22Rv1 (cell line): ENCODE data around the gene MEIKIN.

Source experiments
- CTCF ChIP-seq: fragments of 450-650 bp; IDR thresholded peaks from 2 replicates; pipeline ENCODE4 v1.5.1; 2017; ENCODE audit warnings: mild to moderate bottlenecking
- ZFX ChIP-seq: fragments of 450-650 bp; IDR thresholded peaks from 2 replicates; pipeline ENCODE4 v1.6.1; 2017; ENCODE audit warnings: antibody characterized with exemption, borderline replicate concordance

DNA sequence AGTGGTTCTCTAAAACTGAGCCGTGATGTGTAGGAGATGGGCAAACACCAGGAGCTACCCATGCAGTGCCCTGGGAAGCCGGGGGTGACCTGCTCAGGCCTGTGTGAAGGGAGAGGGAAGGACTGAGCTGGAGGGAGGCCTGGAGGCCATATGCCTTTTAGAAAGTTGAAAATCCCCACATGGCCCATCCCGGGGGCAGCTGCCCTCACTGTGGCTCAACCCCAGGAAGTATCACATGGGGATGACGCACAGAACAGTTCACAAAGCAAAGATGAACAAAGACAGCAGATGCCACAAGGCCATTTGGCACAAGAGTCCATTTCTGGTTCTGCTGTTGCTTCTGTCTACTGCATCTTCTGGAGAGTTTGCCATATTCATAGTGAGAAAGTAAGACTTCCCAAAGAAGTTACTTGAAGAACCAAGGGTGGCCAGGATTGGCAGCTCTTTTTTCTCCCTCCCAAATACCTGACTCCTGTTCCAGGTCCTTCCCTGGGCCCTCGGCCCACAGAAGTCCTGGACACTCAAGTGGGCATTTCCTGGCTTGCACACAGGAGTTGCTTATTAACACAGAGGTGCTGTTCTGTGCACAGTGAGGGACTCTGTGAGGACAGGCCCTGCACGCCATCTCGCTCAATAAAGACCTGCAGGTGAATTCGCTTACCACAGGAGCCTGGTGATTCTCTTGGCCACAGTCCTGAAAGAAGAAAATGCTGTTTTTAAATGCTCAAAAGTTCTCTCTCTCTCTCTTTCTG is 40.9 kb upstream of the MEIKIN start:
- TF ChIP-seq CTCF (no peak), ZFX (no peak)
